ENCODE data around the gene TTLL6. TPM values are rescaled to one million over a fixed set of nuclear protein-coding genes. Genes with fewer than 3 reads are reported as not detected.

Gene TTLL6
- total and polyA plus RNA-seq, 2 of the 4 experiments (the other 2 are of a cell fraction) = not detected

DNA sequence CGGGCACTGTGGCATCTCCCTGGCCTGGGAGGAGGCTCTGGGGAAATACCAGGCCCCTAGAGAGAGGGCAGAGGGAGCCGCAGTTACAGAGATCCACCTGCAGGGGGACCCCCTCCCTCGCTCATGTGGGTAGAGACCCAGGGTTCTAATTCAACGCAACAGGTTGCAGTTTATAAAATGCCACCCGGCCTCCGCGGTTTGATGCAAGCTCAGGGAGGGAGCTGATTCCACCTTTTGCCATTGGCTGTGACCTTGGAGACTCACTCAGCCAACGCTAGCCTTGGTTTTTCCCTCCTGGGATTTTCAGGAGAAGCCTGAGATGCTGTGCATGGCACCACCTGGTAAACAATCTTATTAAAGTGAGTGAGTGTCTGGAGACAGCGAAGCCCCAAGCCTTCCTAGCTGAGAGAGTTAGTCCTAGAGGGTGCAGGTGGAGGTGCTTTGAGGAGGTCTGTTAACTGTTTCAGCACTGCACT, 12.1 kb downstream of the TTLL6 start:
- 0% methylated on average over 4 of the region's 9 CpGs; no CpG with 5 or more reads in 1 of the 2 experiments for WGBS, 2 experiments (ENCODE audit: extremely low coverage in 2 of 2, insufficient read length in 1 of 2)
- TF ChIP-seq CEBPB (IDR thresholded peaks at IDR 0.05; ENCODE audit: low read depth, low read length) (no peak), MXI1 (IDR thresholded peaks at IDR 0.05; ENCODE audit: borderline replicate concordance, low read depth, low read length) (no peak), POLR2A (IDR thresholded peaks at IDR 0.05; ENCODE audit: low read depth, low read length) (0 out of 2 replicates have a peak, but pooled peaks have one; percentile 31), RAD21 (IDR thresholded peaks at IDR 0.05; ENCODE audit: low read length) (peak; percentile 86), MAZ (IDR thresholded peaks at IDR 0.05; ENCODE audit: borderline replicate concordance, low read depth, low read length) (peak; percentile 44; the same call in 1 of the 2 replicates), SMC3 (IDR thresholded peaks at IDR 0.05; ENCODE audit: low read depth, low read length) (peak; percentile 74), NFE2L2 (IDR thresholded peaks at IDR 0.05; ENCODE audit: low read depth, low read length) (no peak), FOS (IDR thresholded peaks at IDR 0.05; ENCODE audit: low read depth, low read length) (no peak)
- TF ChIP-seq, protein P1, sequence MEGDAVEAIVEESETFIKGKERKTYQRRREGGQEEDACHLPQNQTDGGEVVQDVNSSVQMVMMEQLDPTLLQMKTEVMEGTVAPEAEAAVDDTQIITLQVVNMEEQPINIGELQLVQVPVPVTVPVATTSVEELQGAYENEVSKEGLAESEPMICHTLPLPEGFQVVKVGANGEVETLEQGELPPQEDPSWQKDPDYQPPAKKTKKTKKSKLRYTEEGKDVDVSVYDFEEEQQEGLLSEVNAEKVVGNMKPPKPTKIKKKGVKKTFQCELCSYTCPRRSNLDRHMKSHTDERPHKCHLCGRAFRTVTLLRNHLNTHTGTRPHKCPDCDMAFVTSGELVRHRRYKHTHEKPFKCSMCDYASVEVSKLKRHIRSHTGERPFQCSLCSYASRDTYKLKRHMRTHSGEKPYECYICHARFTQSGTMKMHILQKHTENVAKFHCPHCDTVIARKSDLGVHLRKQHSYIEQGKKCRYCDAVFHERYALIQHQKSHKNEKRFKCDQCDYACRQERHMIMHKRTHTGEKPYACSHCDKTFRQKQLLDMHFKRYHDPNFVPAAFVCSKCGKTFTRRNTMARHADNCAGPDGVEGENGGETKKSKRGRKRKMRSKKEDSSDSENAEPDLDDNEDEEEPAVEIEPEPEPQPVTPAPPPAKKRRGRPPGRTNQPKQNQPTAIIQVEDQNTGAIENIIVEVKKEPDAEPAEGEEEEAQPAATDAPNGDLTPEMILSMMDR (conservative IDR thresholded peaks at IDR 0.05; ENCODE audit: low read depth, low read length) = peak; percentile 87
- Histone ChIP-seq H4K8ac (ENCODE audit: low read depth in 2 of 2, low read length in 2 of 2) (peak overlapping the region in 1 of 2 experiments; percentile 18; a peak in 1 of 4 replicates), H3K23ac (ENCODE audit: low read depth, low read length) (no peak overlapping the region), H3K4me1 (ENCODE audit: control insufficient read depth, insufficient read depth, low read length) (peaks cover 7% of the 10 kb centered on the region), H4K5ac (ENCODE audit: low read depth, low read length) (no peak overlapping the region), H3K4ac (ENCODE audit: low read depth, low read length) (0 out of 2 replicates have a peak overlapping the region, but pooled peaks have one; percentile 11), H2AK5ac (ENCODE audit: low read depth, low read length) (no peak overlapping the region), H2AK9ac (replicated peaks; ENCODE audit: low read depth, low read length, poor library complexity) (no peak overlapping the region), H3K36me3 (ENCODE audit: control insufficient read depth, insufficient read depth, low read length) (no peaks in the 10 kb centered on the region), H2BK5ac (ENCODE audit: low read depth, low read length, poor library complexity, severe bottlenecking) (no peak overlapping the region), H2BK120ac (ENCODE audit: low read depth, low read length) (no peak overlapping the region), H2BK20ac (ENCODE audit: low read depth, low read length) (0 out of 2 replicates have a peak overlapping the region, but pooled peaks have one; percentile 65), H3K27ac (ENCODE audit: insufficient read depth, low read length) (no peak overlapping the region), H3K4me2 (ENCODE audit: low read depth, low read length) (no peak overlapping the region), H4K91ac (ENCODE audit: insufficient read depth, low read depth, low read length) (no peak overlapping the region), H3K14ac (replicated peaks; ENCODE audit: low read depth, low read length) (no peak overlapping the region), H3K18ac (ENCODE audit: low read depth, low read length) (no peak overlapping the region), H3K56ac (ENCODE audit: extremely low read depth, insufficient read depth, low read length) (no peak overlapping the region), H3K9me1 (ENCODE audit: insufficient read depth, low read length) (peaks cover 5% of the 10 kb centered on the region; the same call in 1 of the 2 replicates), H4K20me1 (ENCODE audit: insufficient read depth, low read length) (no peaks in the 10 kb centered on the region), H3K79me1 (ENCODE audit: low read depth in 1 of 2, low read length in 2 of 2) (no peaks in the 10 kb centered on the region), H3K4me3 (ENCODE audit: insufficient read depth, low read depth, low read length) (no peak overlapping the region), H3K9me3 (ENCODE audit: control insufficient read depth, insufficient read depth, low read length) (no peaks in the 10 kb centered on the region), H2AFZ (replicated peaks; ENCODE audit: low read length, poor library complexity) (peak overlapping the region; percentile 79), H2BK15ac (ENCODE audit: low read depth, low read length) (no peak overlapping the region), H3K27me3 (ENCODE audit: control insufficient read depth, insufficient read depth, low read length) (peaks cover 4% of the 10 kb centered on the region), H3K9ac (ENCODE audit: low read depth, low read length) (no peak overlapping the region)
- intact Hi-C loops (cut with micrococcal nuclease) = loop anchor here (1.0 kb wide), 1 partner anchor 74 kb away; no protein-coding TSS in a partner anchor
- ChIA-PET POLR2A (ENCODE audit: unreplicated experiment) (no interaction called here), CTCF (interaction anchor here (0.6 to 2.9 kb wide), 4 partner anchors 14 to 1533 kb away, joined by 3 to 27 read pairs (median 5); no protein-coding TSS in a partner anchor)
- dilution Hi-C loops (cut with HindIII; ENCODE audit: low sequenced_read_pairs, unreplicated experiment) = no loop called here
- no TSS peak for BruUV-seq (replicated peaks)
- DNase-seq = peak; percentile 37
- in situ Hi-C loops (cut with MboI; ENCODE audit: low sequenced_read_pairs) = loop anchor here (5.0 to 10.0 kb wide), 3 partner anchors 72 to 230 kb away; partner anchors contain the start of gene HOXB13
- ATAC-seq (ENCODE audit: low read depth) = peak; percentile 98
